Testis (tissue), 2 donors: ENCODE measurements around the gene TMEM229A.

ENCODE experiments used
- POLR2A ChIP-seq: fragments of 450-650 bp; IDR thresholded peaks from one replicate; pipeline ENCODE4 v1.6.1; 2017; ENCODE audit warnings: antibody characterized with exemption, mild to moderate bottlenecking, moderate library complexity
- TF ChIP-seq, protein P1 (sequence below), 3 experiments: fragments of 450-650 bp in 2 of 3; fragments of 200-600 bp in 1 of 3; sonication (generic) in 1 of 3; IDR thresholded peaks; one replicate each; pipeline ENCODE4 v1.5.1; 2016 to 2019; ENCODE audit warnings: antibody characterized with exemption in 3 of 3, mild to moderate bottlenecking in 2 of 3, moderate library complexity in 1 of 3

DNA sequence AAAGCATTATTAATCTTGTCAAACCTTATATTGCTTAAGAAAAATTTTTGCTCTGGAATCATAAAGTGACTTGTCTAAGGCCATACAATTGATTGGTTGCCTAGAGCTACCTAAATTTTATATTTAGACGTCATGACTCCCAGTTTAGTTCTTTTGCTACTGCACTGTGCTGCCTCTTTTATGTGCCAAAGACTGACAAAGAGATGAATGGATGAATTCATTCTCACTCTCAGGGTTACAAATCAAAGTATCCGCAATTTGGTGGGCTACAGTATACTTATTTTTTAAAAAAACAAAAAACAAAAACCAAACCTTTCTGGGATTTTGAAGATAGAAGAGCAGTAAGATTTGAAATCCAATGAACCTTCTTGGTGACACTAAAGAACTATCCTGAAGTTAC is 27.7 kb upstream of the TMEM229A start:
- TF ChIP-seq, protein P1, sequence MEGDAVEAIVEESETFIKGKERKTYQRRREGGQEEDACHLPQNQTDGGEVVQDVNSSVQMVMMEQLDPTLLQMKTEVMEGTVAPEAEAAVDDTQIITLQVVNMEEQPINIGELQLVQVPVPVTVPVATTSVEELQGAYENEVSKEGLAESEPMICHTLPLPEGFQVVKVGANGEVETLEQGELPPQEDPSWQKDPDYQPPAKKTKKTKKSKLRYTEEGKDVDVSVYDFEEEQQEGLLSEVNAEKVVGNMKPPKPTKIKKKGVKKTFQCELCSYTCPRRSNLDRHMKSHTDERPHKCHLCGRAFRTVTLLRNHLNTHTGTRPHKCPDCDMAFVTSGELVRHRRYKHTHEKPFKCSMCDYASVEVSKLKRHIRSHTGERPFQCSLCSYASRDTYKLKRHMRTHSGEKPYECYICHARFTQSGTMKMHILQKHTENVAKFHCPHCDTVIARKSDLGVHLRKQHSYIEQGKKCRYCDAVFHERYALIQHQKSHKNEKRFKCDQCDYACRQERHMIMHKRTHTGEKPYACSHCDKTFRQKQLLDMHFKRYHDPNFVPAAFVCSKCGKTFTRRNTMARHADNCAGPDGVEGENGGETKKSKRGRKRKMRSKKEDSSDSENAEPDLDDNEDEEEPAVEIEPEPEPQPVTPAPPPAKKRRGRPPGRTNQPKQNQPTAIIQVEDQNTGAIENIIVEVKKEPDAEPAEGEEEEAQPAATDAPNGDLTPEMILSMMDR (IDR thresholded peaks at IDR 0.05) = no peak
- no peak for TF ChIP-seq POLR2A
